GM12872 (cell line): Measurements from ENCODE around the gene LRRC75B.

Experiments
- CTCF ChIP-seq: IDR thresholded peaks from 3 replicates; pipeline ENCODE4 v1.5.1; 2011; ENCODE audit warnings: low read depth, mild to moderate bottlenecking, low read length, moderate library complexity; ENCODE audit not compliant: insufficient read depth

The LRRC75B gene

DNA sequence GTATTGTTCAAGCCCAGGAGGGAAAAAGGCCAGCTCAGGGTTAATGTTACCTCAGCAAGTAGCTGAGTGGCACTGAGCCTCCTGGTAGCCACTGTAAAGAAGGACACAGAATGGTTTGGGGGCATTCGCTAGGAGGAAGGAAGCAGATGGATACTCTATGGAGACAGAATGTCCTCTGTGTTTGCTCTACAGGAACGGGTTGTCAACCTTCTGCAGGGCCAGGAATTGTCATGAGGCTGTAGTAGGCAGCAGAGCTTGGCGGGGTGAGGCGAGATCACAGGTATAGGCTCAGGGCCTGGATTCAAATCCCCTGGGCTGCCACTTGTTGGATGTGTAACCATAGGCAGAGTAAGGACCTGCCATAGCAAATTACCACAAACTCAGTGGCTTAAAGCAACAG lies 3.0 kb upstream of the LRRC75B start:
- TF ChIP-seq CTCF: no peak

- TF ChIP-seq CTCF: no peak
These were observed 2.4 kb upstream of the LRRC75B start for GRCh38 chr22:24595228-24595627.

DNA sequence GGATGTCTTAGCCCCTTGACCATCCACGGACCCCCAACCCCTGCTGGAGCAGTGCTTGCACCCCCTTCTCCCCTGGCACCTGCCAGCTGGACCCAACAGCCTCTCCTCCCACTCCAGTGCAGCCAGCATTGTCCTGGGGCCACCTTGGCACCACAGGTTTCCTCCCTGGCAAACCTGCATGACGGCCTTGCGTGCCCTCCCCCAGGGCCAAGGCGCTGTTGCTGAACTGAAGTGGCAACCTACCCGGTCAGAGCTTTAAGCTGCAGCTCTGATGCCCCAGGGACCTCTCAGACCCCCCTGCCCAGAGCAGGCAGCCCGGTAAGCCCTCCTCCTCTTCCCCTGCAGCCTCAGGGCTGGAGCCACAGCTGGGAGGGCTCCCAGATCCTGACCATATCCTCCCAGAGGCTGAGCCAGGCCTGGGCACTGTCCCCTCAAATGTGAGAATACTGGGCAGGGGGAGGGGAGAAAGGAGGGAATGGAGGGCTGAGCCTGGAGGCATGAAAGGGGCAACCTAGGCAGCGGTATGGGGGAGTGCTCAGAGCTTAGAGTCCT lies 1.8 kb upstream of the LRRC75B start:
- TF ChIP-seq CTCF: no peak

DNA sequence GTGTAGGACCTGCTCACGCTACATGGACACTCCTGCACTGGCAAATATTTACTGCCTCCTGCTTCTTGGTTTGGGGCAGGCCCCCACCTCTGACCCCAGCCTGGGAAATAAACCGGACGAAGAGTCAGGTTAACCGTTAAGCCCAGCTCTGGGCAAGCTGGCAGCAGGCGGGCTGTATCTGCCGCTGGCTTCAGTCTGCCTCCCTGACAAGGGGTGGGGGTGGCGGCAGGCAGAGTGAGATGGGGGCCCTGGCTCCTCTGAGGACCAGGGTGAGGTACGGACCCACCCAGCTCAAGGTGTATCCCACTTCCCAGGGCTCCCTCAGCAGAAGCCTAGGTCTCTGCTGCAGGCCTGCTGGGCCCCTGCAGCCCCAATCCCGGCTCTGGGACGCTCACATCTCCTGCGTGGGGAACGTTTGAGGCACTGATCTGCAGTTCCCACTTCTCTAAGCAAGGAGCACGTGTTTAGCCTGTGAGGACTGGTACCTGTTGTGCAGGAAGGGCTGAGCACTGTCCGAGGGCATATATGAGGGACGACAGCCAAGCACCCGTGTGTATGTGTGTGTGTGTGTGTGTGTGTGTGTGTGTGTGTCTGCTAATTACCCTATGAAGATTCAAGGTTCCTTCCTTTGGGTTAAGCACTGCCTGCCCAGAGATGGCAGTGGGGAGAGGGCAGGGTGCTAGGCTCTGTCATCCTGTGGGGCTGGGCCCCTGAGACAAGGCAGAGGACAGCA lies 1.1 kb upstream of the LRRC75B start:
- no peak for TF ChIP-seq CTCF

DNA sequence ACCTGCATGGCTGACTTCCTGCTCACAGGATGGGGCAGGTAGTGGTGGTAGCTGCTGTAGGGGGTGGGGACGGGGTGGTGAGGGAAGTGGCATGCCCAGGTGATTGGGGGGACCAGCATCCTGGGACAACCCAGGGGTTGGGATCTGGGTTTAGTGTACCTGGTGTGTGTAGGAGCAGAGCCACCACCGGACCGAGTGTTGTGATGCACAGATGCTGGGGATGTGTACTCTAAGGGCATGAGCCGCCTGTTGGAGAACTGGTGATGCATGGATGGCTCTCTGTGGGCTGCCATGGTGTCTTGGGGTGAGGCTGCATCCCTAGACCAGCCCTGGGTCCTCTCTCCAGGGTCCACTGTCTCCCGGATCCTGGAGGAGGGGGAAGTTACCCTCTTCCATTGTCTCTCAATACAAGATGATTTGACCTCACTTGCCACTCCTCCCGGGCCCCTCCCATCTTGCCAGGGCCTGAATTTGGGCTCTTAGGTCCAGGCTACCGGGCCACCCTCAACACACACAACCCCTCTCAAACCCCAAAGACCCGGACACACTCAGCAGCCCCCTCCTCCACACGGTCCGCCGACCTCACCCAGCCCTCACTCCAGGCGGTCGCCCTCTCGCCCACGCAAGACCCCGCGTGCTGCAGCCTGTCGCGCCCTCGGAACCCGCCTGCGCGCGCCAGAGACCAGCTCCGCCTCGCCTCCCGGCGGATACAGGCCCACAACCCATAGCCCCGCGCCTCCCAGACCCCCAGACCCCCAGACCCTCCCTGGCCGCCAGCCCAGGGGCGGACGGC lies 619 bp downstream of the LRRC75B start:
- no peak for TF ChIP-seq CTCF

DNA sequence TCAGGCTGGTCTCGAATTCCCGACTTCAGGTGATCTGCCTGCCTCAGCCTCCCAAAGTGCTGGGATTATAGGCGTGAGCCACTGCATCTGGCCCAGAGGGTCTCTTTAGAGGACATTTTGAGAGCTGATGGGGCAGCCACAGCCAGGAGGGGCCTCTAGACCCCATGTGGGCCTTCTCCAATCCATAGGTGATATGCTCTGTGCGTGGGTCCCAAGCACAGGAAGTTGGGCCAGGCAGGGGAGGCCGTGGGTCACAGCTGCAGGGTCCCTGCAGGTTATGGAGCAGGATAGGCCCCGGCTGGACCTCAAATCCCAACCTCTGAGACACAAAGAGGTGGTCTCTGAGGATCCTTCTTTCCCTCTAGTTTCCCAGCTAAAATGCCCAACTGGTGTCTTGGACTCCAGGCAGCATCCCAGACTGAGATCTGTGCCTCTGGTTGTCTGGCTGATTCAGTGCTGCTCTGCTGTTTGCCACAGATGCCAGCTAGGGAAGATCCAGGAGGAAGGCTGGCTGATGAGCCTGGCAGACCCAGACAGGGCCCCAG lies 1.5 kb downstream of the LRRC75B start:
- TF ChIP-seq CTCF: no peak

DNA sequence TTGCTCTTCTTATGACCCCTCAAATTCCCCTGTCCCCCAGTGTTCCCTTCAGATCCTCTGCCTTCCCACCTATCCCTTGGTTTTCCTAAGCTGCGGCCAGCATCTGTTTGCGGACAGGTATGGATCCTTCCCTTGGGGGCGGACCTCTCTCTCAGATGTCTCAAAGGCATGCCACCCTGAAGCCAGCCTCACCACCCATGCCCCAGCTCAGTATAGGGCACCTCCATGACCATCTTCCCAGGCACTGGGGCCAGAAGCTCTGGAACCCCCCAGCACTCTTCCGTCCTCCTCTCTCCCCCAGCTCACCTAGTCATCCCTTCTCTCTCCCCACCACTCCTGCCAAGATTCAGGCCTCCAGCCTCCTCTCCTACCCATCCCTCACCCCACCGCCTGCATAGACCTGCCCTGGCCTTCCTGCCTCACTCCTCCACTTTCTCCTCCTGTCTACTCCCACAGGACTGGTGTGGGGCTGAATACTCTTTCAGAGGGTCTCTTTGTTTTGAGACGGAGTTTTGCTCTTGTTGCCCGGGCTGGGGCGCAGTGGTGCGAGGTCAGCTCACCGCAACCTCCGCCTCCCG lies 2.2 kb downstream of the LRRC75B start:
- no peak for TF ChIP-seq CTCF
